HG02798 (cell line): ENCODE results near the gene B4GALT6.

Experiments
- ATAC-seq: cut with Tn5 transposase; IDR thresholded peaks from one replicate; pipeline ENCODE4 v1.9.1; 2021; ENCODE audit warnings: mild to moderate bottlenecking; ENCODE audit not compliant: unreplicated experiment, poor library complexity

B4GALT6 gene

DNA sequence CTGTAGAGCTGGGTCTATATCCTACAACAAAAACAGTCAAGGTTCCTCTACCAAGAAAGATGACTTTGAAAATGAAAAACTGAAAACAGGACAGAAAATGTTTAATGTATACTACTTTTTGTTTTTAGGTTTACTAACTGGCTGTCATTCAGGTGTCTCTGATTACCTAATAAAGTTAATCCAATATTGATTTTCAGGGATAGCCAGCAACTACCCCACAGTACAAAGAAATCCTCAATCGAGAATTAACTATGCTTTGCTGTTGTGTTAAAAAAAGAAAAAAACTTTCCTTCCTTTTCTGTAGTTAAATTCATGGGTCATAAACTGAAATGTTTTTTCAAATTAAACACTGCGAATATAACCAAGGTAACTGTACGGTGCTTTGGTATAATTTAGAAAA is 46.9 kb downstream of the B4GALT6 start:
- no peak for ATAC-seq

DNA sequence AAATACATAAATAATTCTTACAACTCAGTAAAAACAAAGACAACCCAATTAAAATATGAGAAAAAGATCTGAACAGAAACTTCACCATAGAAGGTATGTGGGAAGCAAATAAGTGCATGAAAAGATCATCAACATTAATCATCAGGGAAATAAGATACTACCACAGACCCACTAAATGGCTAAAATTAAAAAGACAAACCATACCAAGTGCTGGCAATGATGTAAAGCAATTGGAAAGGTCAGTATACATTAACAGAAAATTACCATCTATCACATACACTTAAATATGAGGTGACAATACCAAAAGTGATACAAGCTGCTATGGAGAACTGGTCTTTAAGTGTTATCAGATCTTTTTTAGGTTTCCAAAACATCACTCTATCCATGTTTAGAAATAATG is 48.0 kb downstream of the B4GALT6 start:
- ATAC-seq: no peak

DNA sequence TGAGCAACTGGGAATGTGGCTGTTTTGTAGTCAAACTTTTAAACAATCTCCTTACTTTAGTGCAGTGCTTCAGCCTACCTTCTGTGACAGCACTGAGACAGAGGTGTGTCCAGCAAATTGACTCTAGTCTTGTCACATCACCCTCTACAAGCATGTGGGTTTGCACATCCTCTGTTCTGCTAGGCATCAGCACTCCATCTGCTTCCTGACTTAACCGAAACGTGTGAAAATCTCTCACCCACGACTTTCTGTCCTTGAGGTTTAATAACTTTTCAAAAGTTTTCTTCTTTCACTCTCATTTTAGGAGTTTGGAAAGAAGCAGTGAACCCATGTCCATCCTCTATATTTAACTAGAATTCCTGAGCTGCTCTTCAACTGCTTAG is 50.1 kb downstream of the B4GALT6 start:
- ATAC-seq: peak; percentile 98

DNA sequence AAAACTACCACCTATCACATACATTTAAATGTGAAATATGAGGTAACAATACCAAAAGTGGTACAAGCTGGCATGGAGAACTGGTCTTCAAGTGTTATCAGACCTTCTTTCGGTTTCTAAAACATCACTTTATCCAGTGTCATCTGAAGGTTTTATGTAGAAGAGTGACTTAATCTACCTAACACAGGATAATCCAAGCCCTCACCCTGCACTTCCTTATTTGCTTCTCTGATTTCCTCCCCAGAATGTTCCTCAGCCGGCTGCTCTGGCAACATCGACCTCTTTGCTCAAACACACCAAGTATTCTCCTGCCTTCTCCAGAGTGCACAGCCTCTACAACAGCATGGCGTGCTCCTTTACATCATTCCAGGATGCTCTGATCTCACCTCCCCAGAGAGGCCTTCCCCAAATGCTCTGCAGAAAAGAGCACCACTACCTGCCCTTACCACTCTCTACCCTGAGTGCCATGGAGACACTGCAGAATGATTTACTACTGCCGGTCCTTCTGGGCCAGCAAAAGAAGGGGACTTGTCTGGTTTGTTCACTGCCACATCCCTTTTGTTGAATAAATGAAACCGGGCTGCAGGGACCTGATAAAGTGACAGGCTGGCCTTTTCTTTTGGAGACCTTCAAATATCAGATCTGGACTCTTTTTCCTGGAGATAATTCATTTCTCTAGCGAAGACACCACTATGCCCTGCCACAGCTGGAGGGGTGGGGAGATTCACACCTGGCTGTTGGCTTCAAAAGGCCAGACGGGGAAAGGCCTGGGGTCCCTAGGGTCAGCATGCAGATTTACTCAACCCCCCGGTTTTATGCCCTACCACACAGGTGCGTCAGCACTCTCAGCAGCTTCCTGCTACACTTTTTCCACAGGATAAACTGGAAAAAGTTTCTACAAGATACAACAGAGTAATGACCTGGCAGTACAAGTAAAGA is 50.7 kb downstream of the B4GALT6 start:
- ATAC-seq: peak; percentile 21

DNA sequence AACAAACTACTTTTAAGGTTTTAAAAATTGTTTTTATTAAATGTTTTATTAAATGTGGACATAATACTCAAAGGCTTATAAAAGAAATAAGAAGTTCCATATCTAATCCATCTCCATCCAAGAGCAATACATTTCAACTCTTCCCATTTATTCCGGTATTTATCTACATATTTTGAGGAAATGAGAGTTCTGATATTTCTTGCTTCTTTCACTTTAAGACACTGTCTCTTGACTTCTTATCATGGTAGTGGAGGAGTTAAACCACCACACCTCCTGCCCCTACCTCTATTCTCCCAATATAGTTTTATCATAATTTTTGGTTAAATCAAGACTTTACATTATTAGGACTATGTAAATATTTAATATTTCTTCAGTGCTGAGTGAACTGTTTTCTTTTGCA is 52.0 kb downstream of the B4GALT6 start:
- no peak for ATAC-seq

DNA sequence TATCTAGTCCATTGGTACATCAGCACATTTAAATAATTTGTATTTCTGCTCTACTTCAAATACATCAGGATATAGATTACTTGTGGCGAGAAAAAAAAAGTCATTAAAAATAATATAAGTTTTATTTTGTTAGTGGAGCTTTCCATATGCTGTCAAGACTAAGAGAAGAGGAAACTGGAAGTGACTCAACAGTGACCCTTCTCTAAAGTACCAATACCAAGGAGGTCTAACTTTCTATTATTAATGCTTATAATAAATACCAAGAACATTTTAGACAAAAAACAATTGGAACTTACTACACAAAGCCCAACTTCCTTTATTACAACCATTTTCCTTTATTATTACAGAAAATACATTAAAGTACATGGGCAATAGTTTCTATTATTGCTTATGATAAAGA is 52.9 kb downstream of the B4GALT6 start:
- ATAC-seq: no peak

DNA sequence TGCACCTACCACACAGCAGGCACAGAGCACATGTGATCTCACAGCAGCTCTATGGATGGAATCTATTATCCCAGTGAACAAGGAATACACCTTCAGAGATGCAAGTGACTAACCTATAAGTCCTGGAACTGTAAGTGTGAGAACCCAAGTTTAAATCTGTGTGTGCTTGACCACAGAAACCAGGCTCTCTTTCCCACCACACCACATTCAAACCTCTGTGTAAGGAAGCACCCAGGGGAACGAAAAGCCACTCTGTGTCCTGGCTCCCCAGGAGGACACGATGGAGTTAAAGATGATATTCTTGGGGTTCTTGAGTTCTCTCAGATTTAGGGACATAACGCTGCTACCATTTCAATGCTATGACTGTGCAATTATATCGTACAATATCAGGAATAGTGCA is 53.8 kb downstream of the B4GALT6 start:
- ATAC-seq: no peak

DNA sequence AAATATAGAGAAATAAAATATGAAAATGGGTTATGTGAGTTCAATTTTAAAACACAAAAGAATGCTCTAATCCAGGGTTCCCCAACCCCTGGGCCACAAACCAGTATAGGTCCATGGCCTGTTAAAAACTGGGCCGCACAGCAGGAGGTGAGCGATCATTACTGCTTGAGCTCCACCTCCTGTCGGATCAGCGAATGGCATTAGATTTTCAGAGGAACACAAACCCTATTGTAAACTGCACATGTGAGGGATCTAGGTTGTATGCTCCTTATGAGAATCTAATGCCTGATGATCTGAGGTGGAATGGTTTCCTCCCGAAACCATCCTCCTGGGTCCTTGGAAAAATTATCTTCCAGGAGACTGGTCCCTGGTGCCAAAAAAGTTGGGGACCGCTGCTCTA is 58.0 kb downstream of the B4GALT6 start:
- ATAC-seq: no peak

DNA sequence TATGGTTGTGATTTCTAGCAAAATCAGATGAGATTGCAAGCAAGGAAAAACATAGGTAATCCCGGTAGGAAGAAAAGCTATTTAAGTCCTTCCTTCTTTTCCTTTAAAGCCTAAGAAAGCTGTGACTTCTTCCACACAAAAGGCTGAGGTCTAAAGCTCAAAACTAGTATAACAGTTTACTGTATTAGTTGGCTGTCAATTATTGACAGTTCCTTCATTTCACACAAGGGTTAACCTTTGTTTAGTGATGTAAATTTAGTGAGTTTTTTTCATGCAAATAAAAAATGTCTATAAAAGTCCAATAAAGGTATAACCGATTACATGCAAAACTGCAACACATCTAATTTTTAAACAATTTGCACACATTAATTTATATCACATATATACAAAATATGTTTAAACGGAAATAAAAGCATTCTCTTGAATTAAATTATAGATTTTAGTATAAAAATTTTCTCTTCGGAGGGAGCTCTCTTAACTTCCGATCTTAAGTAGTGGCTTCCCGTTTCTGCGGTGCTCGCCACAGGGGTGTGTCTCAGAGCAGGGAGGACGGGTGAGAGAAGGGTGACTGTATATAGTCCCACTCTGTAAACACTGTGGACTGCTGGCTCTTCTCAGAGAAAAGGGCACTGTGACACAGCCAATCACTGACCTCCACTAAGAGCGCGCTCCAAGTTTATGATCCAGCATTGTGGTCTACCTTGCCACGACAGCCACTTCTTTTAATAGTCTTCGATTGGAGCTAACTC is 59.3 kb downstream of the B4GALT6 start:
- no peak for ATAC-seq

DNA sequence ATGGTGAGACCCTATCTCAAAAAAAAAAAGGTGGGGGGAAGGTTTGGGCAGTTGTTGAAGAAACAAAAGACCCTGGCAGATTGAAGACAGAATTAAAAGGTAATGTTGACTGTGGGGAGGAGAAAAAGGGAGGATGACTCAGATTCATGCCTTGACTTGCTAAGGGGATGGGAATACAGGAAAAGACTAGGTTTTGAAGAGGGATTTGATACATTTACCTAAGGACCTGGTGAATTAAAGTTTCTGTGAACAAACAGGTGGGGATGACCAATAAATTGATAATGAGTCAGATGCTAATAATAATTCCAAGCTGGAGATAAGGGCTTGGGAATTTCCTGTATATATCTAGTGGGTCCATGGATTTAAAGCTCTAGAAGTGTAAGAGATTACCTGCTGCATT is 65.1 kb downstream of the B4GALT6 start:
- no peak for ATAC-seq

DNA sequence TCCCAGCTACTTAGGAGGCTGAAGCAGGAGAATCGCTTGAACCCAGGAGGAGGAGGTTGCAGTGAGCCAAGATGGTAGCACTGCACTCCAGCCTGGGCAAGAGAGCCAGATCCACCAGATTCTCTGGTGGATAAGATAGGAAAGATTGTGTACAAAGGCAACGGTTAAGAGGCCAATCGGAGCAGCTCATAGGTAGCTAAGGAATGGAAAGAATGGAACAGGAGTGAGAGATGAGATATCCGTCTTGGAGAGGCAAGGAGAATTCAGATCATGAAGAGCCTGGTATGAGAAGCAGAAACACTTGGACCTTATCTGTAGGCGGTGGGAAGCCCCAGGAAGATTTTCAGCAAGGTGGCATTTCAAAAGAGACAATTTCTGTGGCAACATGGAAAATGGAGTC is 65.6 kb downstream of the B4GALT6 start:
- ATAC-seq: no peak

DNA sequence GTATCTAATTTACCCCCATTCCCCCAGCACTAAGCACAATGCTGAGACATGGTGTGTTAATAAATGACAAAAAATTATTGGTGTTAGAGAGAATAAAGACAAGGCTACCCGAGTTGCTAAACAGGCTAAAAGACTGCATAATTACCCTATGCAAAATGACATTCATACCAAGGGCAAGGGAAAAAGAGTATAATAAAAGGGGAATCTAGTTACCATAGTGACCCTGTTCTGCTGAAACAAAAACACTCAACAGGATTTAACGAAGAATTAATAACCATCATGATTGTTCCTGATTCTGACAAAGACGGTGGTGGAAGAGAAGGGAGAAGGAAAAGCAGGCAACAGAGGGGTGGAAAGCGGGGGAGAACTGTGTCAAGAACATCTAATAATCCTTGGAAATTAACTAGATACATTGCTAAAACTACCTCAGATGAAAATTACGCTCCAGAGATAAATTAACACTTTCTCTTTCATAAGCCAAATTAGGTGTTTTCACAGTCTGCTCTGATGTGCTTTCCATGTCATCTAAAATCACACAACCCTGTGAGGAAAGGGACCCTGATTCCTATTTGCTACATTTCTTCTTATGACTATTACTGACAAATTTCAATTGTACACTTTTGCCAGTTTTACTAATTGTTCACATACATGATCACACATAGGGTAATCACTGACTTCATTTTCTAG is 67.2 kb downstream of the B4GALT6 start:
- ATAC-seq: no peak

DNA sequence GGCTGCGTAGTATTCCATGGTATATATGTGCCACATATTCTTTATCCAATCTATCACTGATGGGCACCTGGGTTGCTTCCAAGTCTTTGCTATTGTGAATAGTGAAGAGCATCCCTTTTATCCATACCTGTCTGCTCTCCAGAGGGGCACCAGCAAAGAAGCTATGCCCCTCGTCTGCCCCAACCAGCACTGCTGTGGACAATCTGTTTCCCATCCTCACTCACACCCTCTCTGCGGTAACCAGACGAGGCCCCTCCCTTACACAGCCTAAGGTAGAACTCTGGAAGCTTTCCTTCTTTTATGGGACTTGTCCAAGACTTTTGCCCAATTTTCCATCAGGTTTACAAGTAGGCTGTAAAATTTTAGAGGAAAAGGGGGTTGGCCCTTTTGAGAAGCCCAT is 67.8 kb downstream of the B4GALT6 start:
- no peak for ATAC-seq

DNA sequence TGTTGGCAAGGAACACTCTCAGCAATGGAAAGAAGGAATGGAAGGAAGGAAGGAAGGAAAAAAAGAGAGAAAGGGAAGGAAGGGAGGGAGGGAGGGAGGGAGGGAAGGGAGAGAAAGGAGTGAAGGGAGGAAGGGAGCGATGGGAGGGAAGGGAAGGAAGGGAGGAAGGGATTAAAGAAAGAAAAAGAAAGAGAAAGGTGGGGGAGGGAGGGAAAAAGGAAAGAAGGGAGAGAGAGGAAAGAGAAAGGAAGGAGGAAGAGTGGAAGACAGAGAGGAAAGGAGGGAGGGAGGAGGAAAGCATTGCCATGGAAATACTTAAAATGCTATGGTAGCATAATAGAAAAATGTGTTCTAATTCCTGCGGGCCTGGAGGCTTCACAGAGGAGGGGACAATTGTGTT is 70.3 kb downstream of the B4GALT6 start:
- ATAC-seq: no peak

DNA sequence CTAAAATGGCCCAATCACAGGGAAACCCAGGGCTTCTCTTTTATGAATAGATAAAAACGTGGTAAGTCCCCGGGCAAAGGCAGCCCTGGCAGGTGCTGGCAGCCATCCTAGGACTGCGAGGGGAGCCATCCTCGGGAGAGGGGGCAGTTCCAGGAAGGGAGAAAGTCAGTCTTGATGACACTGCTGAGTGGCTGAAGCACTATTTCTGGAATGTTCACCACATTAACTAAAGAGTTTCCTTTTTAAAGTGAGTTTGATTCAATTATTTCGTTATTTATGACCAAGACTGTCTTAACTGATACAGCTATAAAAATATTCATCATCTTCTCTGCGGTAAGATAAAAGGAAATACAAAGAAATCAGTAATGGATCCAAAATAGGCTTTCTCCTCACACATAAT is 72.3 kb downstream of the B4GALT6 start:
- ATAC-seq: no peak

DNA sequence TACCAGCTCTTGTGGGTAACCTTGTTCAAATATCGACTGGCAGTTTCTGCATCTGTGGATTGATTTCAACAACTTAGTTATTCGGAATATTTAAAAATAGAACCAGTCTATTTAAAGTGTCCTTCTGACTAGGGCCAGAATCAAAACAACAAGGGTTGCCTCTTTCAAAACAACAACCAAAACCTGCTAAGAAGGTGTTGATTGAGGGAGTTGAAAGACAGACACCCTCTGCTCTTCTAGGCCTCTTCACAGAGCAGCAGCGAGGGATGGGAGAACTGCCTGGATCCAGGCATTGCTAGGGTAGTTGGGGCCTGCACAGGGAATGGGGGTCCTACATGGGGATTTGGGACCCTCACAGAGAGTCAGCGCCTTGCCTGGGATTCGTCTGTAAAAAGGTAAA is 72.9 kb downstream of the B4GALT6 start:
- ATAC-seq: no peak

DNA sequence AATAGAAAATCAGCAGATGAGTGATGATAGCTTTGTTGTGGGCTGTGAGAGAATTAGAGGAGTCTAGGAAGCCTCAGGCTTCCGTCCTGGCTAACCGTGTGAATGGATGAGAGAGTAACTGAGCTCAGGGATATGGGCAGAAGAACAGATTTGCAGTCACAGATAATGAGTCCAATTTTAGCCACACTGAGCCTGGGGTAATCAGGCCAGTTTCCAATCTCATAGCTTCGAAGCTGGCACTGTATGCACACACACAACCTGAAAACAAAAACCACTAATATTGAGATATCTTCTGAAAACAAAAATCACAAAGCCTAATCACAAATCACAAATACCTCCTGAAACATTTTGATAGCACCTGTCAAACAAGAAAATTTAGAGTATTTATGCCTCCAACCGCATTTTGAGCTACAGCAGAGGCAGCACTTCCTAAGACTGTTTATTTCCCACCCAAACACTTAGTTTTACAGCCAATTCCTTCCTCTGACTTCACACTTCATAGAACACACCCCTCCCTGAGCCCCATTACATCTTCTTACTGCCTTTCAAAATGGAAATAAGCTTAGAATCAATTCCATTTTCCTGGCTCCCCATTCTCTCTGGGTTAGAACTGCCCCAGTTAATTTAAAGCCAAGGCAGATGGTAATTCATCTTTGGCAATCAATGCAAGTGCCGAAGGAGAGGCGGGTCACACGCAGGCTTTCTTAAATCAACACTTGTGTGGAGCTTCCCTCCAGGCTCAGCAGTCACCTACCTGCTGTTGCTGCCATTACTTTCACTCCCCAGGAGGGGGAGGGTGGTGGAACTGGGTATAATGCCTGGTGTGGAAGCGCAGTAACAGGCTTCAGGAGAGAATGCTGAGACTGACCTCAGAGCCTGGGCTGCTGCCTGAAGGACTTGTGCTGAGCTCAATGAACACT is 73.8 kb downstream of the B4GALT6 start:
- peak; percentile 45 for ATAC-seq

DNA sequence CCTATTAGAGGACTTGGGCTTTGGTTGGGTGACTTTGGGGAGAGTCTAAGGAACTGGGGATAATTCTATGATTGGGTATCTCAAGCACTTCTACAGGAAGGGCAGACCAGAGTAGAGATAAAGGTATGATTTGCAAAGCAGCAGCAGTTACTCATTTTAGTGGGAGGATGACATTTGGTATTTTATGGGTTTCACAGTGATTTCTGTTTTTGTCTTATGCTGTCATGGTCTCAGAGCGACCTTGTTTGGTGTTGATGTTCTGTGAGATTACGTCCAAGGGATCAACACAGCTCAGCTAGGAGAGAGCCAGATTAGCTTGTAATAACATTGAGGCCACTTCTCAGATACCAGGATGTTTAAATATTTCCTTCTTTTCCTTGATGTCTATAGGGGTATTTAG is 74.5 kb downstream of the B4GALT6 start:
- ATAC-seq: no peak

DNA sequence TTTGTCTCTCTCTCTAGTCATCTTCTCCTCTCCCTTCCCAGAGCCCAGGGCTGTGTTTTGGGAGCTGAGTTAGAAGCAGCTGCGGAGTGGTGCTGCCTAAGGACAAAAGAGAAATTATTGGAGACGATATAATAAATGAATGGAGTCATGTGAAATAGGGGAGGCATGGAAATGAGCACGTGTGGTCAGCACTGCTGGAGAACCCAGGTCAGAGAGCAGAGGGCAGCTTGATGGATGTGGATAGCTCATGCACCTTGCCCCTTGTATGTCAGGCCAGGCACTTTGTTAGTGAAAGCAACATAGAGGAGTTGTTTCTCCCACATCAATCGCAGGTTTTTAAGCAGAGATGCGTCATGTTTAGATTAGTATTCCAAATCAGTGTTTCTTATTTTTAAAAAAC is 77.0 kb downstream of the B4GALT6 start:
- ATAC-seq: no peak

DNA sequence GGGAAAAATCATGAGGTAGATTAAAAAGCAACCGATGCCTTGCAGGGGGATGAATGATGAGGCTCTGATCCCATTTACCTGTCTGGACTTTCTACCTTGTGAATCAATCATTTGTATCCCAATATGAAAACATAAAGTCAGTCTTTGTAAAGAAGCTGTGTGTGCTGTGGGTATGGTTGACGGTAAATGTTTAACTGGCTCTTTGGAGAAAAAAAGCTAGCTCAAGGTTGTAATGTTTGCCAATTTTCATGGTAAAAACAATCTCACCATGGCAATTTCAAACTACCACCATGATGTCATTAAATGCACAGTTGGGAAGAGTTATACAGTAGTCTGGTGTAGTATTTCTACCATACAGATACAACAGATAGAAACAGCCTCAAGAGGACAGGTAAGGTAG is 78.1 kb downstream of the B4GALT6 start:
- no peak for ATAC-seq
